DOHH2 (cell line): Measurements from ENCODE around the gene PMF1.
"Not testable (repeated sequence)": the region's sequence is repeated elsewhere in the genome, so short reads cannot be mapped to it uniquely, and the experiment has no call there.

Experiments used
- H3F3A ChIP-seq: fragments of 200-600 bp; sonication (generic), shearing (Covaris generic); 2 replicates; pipeline ENCODE4 v1.6.0; 2016; ENCODE audit warnings: antibody characterized with exemption, mild to moderate bottlenecking; ENCODE audit not compliant: control insufficient read depth, insufficient read depth
- H3K27ac ChIP-seq: fragments of 200-600 bp; sonication (generic); 2 replicates; pipeline ENCODE4 v1.5.1; 2014; ENCODE audit warnings: low read depth, mild to moderate bottlenecking, low read length, moderate library complexity
- H3K27me3 ChIP-seq: fragments of 200-600 bp; sonication (generic); 2 replicates; pipeline ENCODE4 v1.6.1; 2014; ENCODE audit warnings: mild to moderate bottlenecking, low read length, mixed read lengths; ENCODE audit not compliant: control insufficient read depth
- H3K36me3 ChIP-seq: fragments of 200-600 bp; sonication (generic); 2 replicates; pipeline ENCODE4 v1.6.1; 2014; ENCODE audit warnings: mild to moderate bottlenecking, low read length, moderate library complexity, mixed read lengths; ENCODE audit not compliant: control insufficient read depth
- H3K4me1 ChIP-seq: fragments of 200-600 bp; sonication (generic); 2 replicates; pipeline ENCODE4 v1.6.1; 2014; ENCODE audit warnings: mild to moderate bottlenecking, low read length, mixed read lengths; ENCODE audit not compliant: control insufficient read depth
- H3K4me2 ChIP-seq: fragments of 200-600 bp; sonication (generic); 2 replicates; pipeline ENCODE4 v1.6.0; 2014; ENCODE audit warnings: mild to moderate bottlenecking, low read length, moderate library complexity
- H3K4me3 ChIP-seq: fragments of 200-600 bp; sonication (generic); 2 replicates; pipeline ENCODE4 v1.5.1; 2014; ENCODE audit warnings: mild to moderate bottlenecking, low read length, mixed read lengths
- H3K79me2 ChIP-seq: fragments of 200-600 bp; sonication (generic); 2 replicates; pipeline ENCODE4 v1.6.1; 2014; ENCODE audit warnings: mild to moderate bottlenecking, low read length, mixed read lengths; ENCODE audit not compliant: control insufficient read depth
- H3K9me2 ChIP-seq: fragments of 200-600 bp; sonication (generic); replicated peaks from 2 replicates; pipeline ENCODE4 v1.6.1; 2014; ENCODE audit warnings: mild to moderate bottlenecking, low read length, mixed read lengths; ENCODE audit not compliant: control insufficient read depth
- H3K9me3 ChIP-seq: fragments of 200-600 bp; sonication (generic); 2 replicates; pipeline ENCODE4 v1.6.1; 2014; ENCODE audit warnings: antibody characterized with exemption, low read length, mixed read lengths; ENCODE audit not compliant: control insufficient read depth, insufficient read depth
- H4K20me1 ChIP-seq: fragments of 200-600 bp; sonication (generic); 2 replicates; pipeline ENCODE4 v1.6.0; 2014; ENCODE audit warnings: low read depth, mild to moderate bottlenecking, antibody characterized with exemption, low read length, moderate library complexity; ENCODE audit not compliant: control insufficient read depth, insufficient read depth
- EZH2phosphoT487 ChIP-seq: fragments of 200-600 bp; sonication (generic); IDR thresholded peaks from 2 replicates; pipeline ENCODE4 v1.6.1; 2017; ENCODE audit warnings: borderline replicate concordance, mild to moderate bottlenecking, antibody characterized with exemption, low read length, moderate library complexity, mixed read lengths
- TF ChIP-seq, protein P1 (sequence below): fragments of 200-600 bp; sonication (generic); IDR thresholded peaks from one replicate; pipeline ENCODE4 v1.5.1; 2014; ENCODE audit warnings: antibody characterized with exemption, mild to moderate bottlenecking, low read depth, low read length; ENCODE audit not compliant: poor library complexity, severe bottlenecking

PMF1 gene

DNA sequence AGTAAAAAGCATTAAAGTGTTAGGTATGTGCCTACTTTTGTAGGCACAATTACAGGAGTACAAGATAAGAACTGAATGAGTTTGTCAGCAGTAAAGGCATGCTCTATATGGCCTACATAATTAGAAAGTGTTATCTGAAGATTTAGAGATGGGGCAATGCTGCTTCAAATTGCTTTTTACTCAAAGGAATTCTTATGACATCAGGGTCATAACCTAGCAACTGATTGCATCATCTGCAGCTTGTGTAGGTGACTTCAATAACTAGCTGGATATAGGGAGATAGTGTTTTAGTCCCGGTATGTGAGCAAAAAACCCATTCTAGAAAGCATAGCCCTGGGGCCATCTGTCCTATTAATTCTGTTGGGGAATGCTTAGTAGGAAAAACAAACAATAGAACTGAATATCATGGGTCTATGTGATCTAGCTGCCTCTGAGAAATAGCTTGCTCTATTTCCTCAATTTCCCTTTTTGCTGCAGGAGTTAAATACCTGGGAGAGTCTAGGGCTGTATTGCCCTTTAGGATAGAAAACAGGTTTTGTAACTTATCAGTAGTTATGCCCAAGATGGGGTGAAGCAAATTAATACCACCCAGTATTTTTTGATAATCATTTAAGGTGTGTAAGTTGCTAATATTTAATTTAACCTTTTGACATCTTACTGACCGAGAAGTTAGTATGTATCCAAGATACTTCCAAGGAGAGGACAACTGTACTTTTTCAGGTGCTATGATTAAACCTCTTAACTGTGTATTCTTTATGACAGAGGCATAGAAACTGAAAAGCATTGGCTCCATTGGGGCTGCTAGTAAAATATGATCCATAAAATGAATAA, 26.2 kb upstream of the PMF1 start:
- not testable (repeated sequence) for H3K4me2 ChIP-seq, H3K27me3 ChIP-seq, H3K27ac ChIP-seq, H3K9me3 ChIP-seq, H3K9me2 ChIP-seq, H3K4me3 ChIP-seq, H3K36me3 ChIP-seq, H3K79me2 ChIP-seq, H3F3A ChIP-seq, H3K4me1 ChIP-seq, H4K20me1 ChIP-seq

DNA sequence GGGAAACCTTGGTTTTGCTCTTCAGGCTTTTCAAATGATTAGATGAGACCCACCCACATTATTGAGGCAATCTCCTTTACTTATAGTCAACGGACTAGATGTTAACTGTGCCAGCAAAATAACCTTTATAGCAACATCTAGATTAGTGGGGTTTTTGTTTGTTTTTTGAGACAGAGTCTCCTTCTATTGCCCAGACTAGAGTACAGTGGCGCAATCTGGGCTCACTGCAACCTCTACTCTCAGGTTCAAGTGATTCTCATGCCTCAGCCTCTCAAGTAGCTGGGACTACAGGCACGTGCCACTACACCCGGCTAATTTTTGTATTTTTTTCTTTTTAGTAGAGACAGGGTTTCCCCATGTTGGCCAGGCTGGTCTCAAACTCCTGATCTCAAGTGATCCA, 22.5 kb upstream of the PMF1 start:
- peaks cover 15% of the 10 kb centered on the region for H3K4me1 ChIP-seq
- not testable (repeated sequence) for H4K20me1 ChIP-seq, H3K4me3 ChIP-seq, H3K36me3 ChIP-seq, H3F3A ChIP-seq, H3K9me3 ChIP-seq, H3K9me2 ChIP-seq, H3K4me2 ChIP-seq, H3K27ac ChIP-seq, H3K27me3 ChIP-seq
- H3K79me2 ChIP-seq = peaks cover 17% of the 10 kb centered on the region

DNA sequence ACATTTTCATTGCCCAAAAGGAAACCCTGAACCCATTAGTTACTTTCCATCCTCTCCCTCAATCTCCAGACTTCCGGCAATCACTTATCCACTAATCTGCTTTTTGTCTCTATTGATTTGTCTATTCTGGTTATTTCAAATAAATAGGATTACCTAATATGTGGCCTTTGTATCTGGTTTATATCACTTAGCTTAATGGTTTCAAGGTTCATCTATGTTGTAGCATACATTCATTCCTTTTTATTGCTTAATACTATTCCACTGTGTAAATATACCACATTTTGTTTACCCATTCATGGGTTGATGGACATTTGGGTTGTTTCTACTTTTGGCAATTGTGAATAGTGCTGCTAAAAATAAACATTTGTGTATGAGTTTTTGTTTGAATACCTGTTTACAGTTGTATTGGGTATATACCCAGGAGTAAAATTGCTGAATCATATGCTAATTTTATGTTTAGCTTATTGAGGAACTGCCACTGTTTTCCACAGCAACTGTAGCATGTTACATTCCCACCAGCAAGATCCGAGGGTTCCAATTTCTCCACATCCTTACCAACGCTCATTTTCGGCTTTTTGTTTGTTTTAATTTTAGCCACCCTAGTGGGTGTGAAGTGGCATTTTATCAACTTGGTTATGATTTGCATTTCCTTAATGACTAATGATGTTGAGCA, 21.4 kb upstream of the PMF1 start:
- Histone ChIP-seq H3K27ac (no peak overlapping the region), H3F3A (no peaks in the 10 kb centered on the region), H3K79me2 (peaks cover 29% of the 10 kb centered on the region), H3K9me2 (no peaks in the 10 kb centered on the region), H3K4me3 (no peak overlapping the region), H4K20me1 (no peaks in the 10 kb centered on the region), H3K36me3 (peaks cover 16% of the 10 kb centered on the region), H3K27me3 (no peaks in the 10 kb centered on the region), H3K4me1 (peaks cover 25% of the 10 kb centered on the region), H3K4me2 (no peak overlapping the region), H3K9me3 (no peaks in the 10 kb centered on the region; the same call in 1 of the 2 replicates)
- TF ChIP-seq, protein P1, sequence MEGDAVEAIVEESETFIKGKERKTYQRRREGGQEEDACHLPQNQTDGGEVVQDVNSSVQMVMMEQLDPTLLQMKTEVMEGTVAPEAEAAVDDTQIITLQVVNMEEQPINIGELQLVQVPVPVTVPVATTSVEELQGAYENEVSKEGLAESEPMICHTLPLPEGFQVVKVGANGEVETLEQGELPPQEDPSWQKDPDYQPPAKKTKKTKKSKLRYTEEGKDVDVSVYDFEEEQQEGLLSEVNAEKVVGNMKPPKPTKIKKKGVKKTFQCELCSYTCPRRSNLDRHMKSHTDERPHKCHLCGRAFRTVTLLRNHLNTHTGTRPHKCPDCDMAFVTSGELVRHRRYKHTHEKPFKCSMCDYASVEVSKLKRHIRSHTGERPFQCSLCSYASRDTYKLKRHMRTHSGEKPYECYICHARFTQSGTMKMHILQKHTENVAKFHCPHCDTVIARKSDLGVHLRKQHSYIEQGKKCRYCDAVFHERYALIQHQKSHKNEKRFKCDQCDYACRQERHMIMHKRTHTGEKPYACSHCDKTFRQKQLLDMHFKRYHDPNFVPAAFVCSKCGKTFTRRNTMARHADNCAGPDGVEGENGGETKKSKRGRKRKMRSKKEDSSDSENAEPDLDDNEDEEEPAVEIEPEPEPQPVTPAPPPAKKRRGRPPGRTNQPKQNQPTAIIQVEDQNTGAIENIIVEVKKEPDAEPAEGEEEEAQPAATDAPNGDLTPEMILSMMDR = no peak
- TF ChIP-seq EZH2phosphoT487 = no peak

DNA sequence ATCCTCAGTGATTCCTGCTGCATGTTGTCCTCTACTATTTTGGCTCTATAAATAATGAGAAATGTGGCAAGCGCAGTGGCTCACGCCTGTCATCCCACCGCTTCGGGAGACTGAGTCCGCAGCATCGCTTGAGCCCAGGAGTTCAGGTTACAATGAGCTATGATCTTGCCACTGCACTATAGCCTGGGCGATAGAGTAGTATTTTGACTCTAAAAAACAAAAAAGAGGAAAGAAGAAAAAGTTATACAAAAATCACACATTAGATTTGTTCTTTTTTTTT, 19.7 kb upstream of the PMF1 start:
- peaks cover 45% of the 10 kb centered on the region for H3K79me2 ChIP-seq

More for the DNA sequence above, 19.7 kb upstream of the PMF1 start:
- H3K36me3 ChIP-seq = peaks cover 21% of the 10 kb centered on the region
- H3F3A ChIP-seq = no peaks in the 10 kb centered on the region
- no peaks in the 10 kb centered on the region for H3K27me3 ChIP-seq
- H3K27ac ChIP-seq = peak overlapping the region; percentile 71
- peak overlapping the region; percentile 87 for H3K4me2 ChIP-seq
- TF ChIP-seq, protein P1 = no peak
- TF ChIP-seq EZH2phosphoT487 = no peak
- H3K4me3 ChIP-seq = peak overlapping the region; percentile 94
- H3K4me1 ChIP-seq = peaks cover 25% of the 10 kb centered on the region
- no peaks in the 10 kb centered on the region for H3K9me2 ChIP-seq
- H3K9me3 ChIP-seq = no peaks in the 10 kb centered on the region; the same call in 1 of the 2 replicates
- no peaks in the 10 kb centered on the region for H4K20me1 ChIP-seq
